H1 (cell line): ENCODE results near the gene TXNRD3. TPM values are rescaled to one million over a fixed set of nuclear protein-coding genes. Genes with fewer than 3 reads are reported as not detected.

Experiments
- CTCF ChIA-PET: fragments of 300-600 bp; sonication (Branson Sonifier 250); formaldehyde crosslinking; loops from one replicate; lab custom pipeline; 2021; ENCODE audit not compliant: partially characterized antibody; lab: Charles Lee
- POLR2A ChIA-PET: fragments of 300-600 bp; sonication (Branson Sonifier 250); formaldehyde crosslinking; loops from one replicate; lab custom pipeline; 2021; ENCODE audit warnings: inconsistent platforms; ENCODE audit not compliant: partially characterized antibody; lab: Charles Lee
- DNase-seq, 2 experiments: peaks; one replicate each; pipeline versions ENCODE4 v3.0.0 to v3.0.0-alpha.2; 2010 to 2022; ENCODE audit warnings: low spot score in 2 of 2, low read depth in 1 of 2, mixed read lengths in 1 of 2
- FAIRE-seq: peaks from 2 replicates; lab custom pipeline; 2011; peaks lifted over from hg19 to GRCh38; lab: Jason Lieb, UNC
- H2AFZ ChIP-seq: 2 replicates; pipeline ENCODE4 v1.8.1; 2012; ENCODE audit warnings: low read length, inconsistent platforms
- H2AK5ac ChIP-seq: 2 replicates; pipeline ENCODE4 v1.6.1; 2013; ENCODE audit warnings: low read depth, low read length
- H2BK120ac ChIP-seq: replicated peaks from 2 replicates; pipeline ENCODE3; 2013; ENCODE audit warnings: low read depth, low read length, inconsistent platforms
- H2BK12ac ChIP-seq: 2 replicates; pipeline ENCODE4 v1.6.1; 2013; ENCODE audit warnings: low read depth, low read length
- H2BK15ac ChIP-seq: 2 replicates; pipeline ENCODE4 v1.6.1; 2013; ENCODE audit warnings: low read length
- H2BK20ac ChIP-seq: 2 replicates; pipeline ENCODE4 v1.6.1; 2013; ENCODE audit warnings: low read length
- H2BK5ac ChIP-seq: 2 replicates; pipeline ENCODE4 v1.6.1; 2013; ENCODE audit warnings: low read depth, low read length
- H3K14ac ChIP-seq: 2 replicates; pipeline ENCODE4 v1.6.1; 2013; ENCODE audit warnings: inconsistent platforms; ENCODE audit not compliant: insufficient read length
- H3K18ac ChIP-seq: 2 replicates; pipeline ENCODE4 v1.6.1; 2013; ENCODE audit warnings: low read length; ENCODE audit errors: extremely low read depth
- H3K23ac ChIP-seq: 2 replicates; pipeline ENCODE4 v1.6.1; 2013; ENCODE audit warnings: inconsistent platforms; ENCODE audit not compliant: insufficient read length
- H3K23me2 ChIP-seq: 2 replicates; pipeline ENCODE4 v1.6.1; 2013; ENCODE audit warnings: low read depth, low read length
- H3K27ac ChIP-seq: 2 replicates; pipeline ENCODE4 v1.6.1; 2011; ENCODE audit warnings: low read depth, low read length, inconsistent platforms
- H3K27me3 ChIP-seq, 4 experiments: replicated peaks in 1 of 4; 1 replicate in 1 of 4; 2 replicates in 3 of 4; pipeline versions ENCODE4 v1.6.1 to v1.8.1; 2011 to 2013; ENCODE audit warnings: low read length in 3 of 4, mild to moderate bottlenecking in 3 of 4, inconsistent platforms in 2 of 4, mixed read lengths in 2 of 4, moderate library complexity in 1 of 4; ENCODE audit not compliant: control insufficient read depth in 3 of 4, insufficient read depth in 3 of 4; ENCODE audit errors: extremely low read depth in 1 of 4
- H3K36me3 ChIP-seq, 4 experiments: 2 replicates each; pipeline versions ENCODE4 v1.6.1 to v1.8.1; 2011 to 2013; ENCODE audit warnings: mild to moderate bottlenecking in 4 of 4, low read length in 3 of 4, moderate library complexity in 2 of 4, control low read depth in 1 of 4, inconsistent platforms in 1 of 4; ENCODE audit not compliant: insufficient read depth in 4 of 4, control insufficient read depth in 2 of 4
- H3K4ac ChIP-seq: replicated peaks from 2 replicates; pipeline ENCODE3; 2013; ENCODE audit warnings: low read length, low read depth, mixed read lengths, inconsistent platforms; ENCODE audit not compliant: insufficient read length
- H3K4me1 ChIP-seq, 4 experiments: replicated peaks in 1 of 4; 1 replicate in 1 of 4; 2 replicates in 3 of 4; pipeline versions ENCODE4 v1.6.1 to v1.8.1; 2011 to 2013; ENCODE audit warnings: low read length in 3 of 4, inconsistent platforms in 2 of 4, mixed read lengths in 1 of 4; ENCODE audit not compliant: insufficient read depth in 4 of 4, control insufficient read depth in 3 of 4
- H3K4me2 ChIP-seq, 2 experiments: 2 replicates each; pipeline versions ENCODE4 v1.6.1 to v1.8.1; 2011 to 2013; ENCODE audit warnings: low read depth in 2 of 2, low read length in 2 of 2, control low read depth in 1 of 2, inconsistent platforms in 1 of 2, mild to moderate bottlenecking in 1 of 2; ENCODE audit not compliant: insufficient read depth in 1 of 2
- H3K4me3 ChIP-seq, 4 experiments: fragments of 200-600, 300-600 bp in 1 of 4; sonication (generic), shearing (Covaris generic), sonication (Bioruptor Twin) in 1 of 4; 2 replicates each; pipeline versions ENCODE4 v1.5.1 to v1.8.1; 2011 to 2016; ENCODE audit warnings: low read length in 4 of 4, low read depth in 3 of 4, control low read depth in 2 of 4, inconsistent platforms in 2 of 4, mild to moderate bottlenecking in 2 of 4, mixed read lengths in 1 of 4, moderate library complexity in 1 of 4; ENCODE audit not compliant: insufficient read depth in 2 of 4; ENCODE audit errors: extremely low read depth in 1 of 4
- H3K56ac ChIP-seq: replicated peaks from 2 replicates; pipeline ENCODE3; 2013; ENCODE audit warnings: low read depth, mild to moderate bottlenecking, mixed read lengths, low read length, inconsistent platforms; ENCODE audit not compliant: insufficient read length
- H3K79me1 ChIP-seq: 2 replicates; pipeline ENCODE4 v1.6.1; 2013; ENCODE audit warnings: low read depth, low read length, control low read depth
- H3K79me2 ChIP-seq, 2 experiments: 2 replicates each; pipeline versions ENCODE4 v1.6.1 to v1.8.1; 2012 to 2013; ENCODE audit warnings: low read length in 2 of 2, mild to moderate bottlenecking in 2 of 2, inconsistent platforms in 1 of 2; ENCODE audit not compliant: insufficient read depth in 2 of 2, control insufficient read depth in 1 of 2
- H3K9ac ChIP-seq, 4 experiments: replicated peaks in 1 of 4; 1 replicate in 1 of 4; 2 replicates in 3 of 4; pipeline versions ENCODE4 v1.6.1 to v1.8.1; 2011 to 2013; ENCODE audit warnings: low read depth in 3 of 4, low read length in 3 of 4, control low read depth in 2 of 4, mild to moderate bottlenecking in 2 of 4, moderate library complexity in 2 of 4, inconsistent platforms in 1 of 4; ENCODE audit errors: extremely low read depth in 1 of 4
- H3K9me3 ChIP-seq, 2 experiments: 2 replicates each; pipeline versions ENCODE4 v1.6.1 to v1.8.1; 2012 to 2013; ENCODE audit warnings: mild to moderate bottlenecking in 2 of 2, moderate library complexity in 2 of 2, control low read depth in 1 of 2, inconsistent platforms in 1 of 2, low read depth in 1 of 2, low read length in 1 of 2, mixed read lengths in 1 of 2; ENCODE audit not compliant: insufficient read depth in 2 of 2
- H4K20me1 ChIP-seq, 2 experiments: replicated peaks in 1 of 2; 2 replicates each; pipeline versions ENCODE3 to v1.8.1; 2011 to 2013; ENCODE audit warnings: inconsistent platforms in 2 of 2, low read length in 2 of 2, mild to moderate bottlenecking in 1 of 2; ENCODE audit not compliant: insufficient read depth in 2 of 2, control insufficient read depth in 1 of 2
- H4K5ac ChIP-seq: 2 replicates; pipeline ENCODE4 v1.6.1; 2013; ENCODE audit warnings: low read length, low read depth, mixed read lengths, inconsistent platforms; ENCODE audit not compliant: insufficient read length
- H4K8ac ChIP-seq: 2 replicates; pipeline ENCODE4 v1.8.0; 2013; ENCODE audit warnings: mild to moderate bottlenecking, moderate library complexity, low read length, inconsistent platforms; ENCODE audit not compliant: insufficient read depth; ENCODE audit errors: extremely low read depth
- H4K91ac ChIP-seq: replicated peaks from 2 replicates; pipeline ENCODE3; 2013; ENCODE audit warnings: low read length, mixed read lengths, inconsistent platforms; ENCODE audit not compliant: insufficient read length
- ASH2L ChIP-seq: fragments of 200-600, 300-600 bp; sonication (generic); IDR thresholded peaks from one replicate; pipeline ENCODE4 v1.7.1; 2017; ENCODE audit warnings: low read length
- BCL11A ChIP-seq, 2 experiments: IDR thresholded peaks; one replicate each; pipeline ENCODE4 v1.6.1; 2011; ENCODE audit warnings: low read depth in 2 of 2, low read length in 2 of 2, mild to moderate bottlenecking in 2 of 2
- CBX8 ChIP-seq: fragments of 300-800, 300-1000 bp; sonication (generic); IDR thresholded peaks from 2 replicates; pipeline ENCODE4 v1.7.1; 2016; ENCODE audit warnings: low read depth, low read length, borderline replicate concordance
- GABPA ChIP-seq: IDR thresholded peaks from 2 replicates; pipeline ENCODE4 v1.6.1; 2011; ENCODE audit warnings: mild to moderate bottlenecking, low read length, moderate library complexity, borderline replicate concordance; ENCODE audit not compliant: insufficient read depth
- POU5F1 ChIP-seq: IDR thresholded peaks from 2 replicates; pipeline ENCODE4 v1.6.1; 2011; ENCODE audit warnings: low read depth, mild to moderate bottlenecking, low read length, moderate library complexity
- RXRA ChIP-seq: IDR thresholded peaks from 2 replicates; pipeline ENCODE4 v1.6.1; 2011; ENCODE audit warnings: low read depth, mild to moderate bottlenecking, low read length, moderate library complexity; ENCODE audit not compliant: insufficient read depth
- SIX5 ChIP-seq: IDR thresholded peaks from 2 replicates; pipeline ENCODE4 v1.6.1; 2011; ENCODE audit warnings: mild to moderate bottlenecking, low read depth, low read length
- SP1 ChIP-seq: IDR thresholded peaks from 2 replicates; pipeline ENCODE4 v1.6.1; 2011; ENCODE audit warnings: low read depth, low read length
- SP2 ChIP-seq: IDR thresholded peaks from 2 replicates; pipeline ENCODE4 v1.6.1; 2012; ENCODE audit warnings: mild to moderate bottlenecking, low read length, inconsistent platforms
- SRF ChIP-seq: IDR thresholded peaks from 2 replicates; pipeline ENCODE4 v1.6.1; 2011; ENCODE audit warnings: mild to moderate bottlenecking, low read depth, low read length, moderate library complexity
- USF2 ChIP-seq: IDR thresholded peaks from 2 replicates; pipeline ENCODE4 v1.6.1; 2011; ENCODE audit warnings: low read length, improper control_type of control experiment
- WGBS, 2 experiments: shearing (Covaris generic) in 1 of 2; methylation state at CpG; one replicate each; pipeline versions ENCODE4 v1.1.6 to v1.1.7; 2013 to 2015; ENCODE audit warnings: low lambda C conversion rate in 2 of 2, mixed read lengths in 2 of 2, inconsistent platforms in 1 of 2, low coverage in 1 of 2, missing lambda C conversion rate in 1 of 2; ENCODE audit not compliant: insufficient replicate concordance in 2 of 2, insufficient coverage in 1 of 2, insufficient read length in 1 of 2; ENCODE audit errors: extremely low coverage in 1 of 2, missing lambda C conversion rate in 1 of 2; 5-methylcytosine and 5-hydroxymethylcytosine counted together
- polyA plus RNA-seq, 7 experiments: library from polyadenylated mRNA; depleted of rRNA in 3 of 7; stranded (reverse) in 5 of 7; unstranded in 2 of 7; fragments of >200 nt in 5 of 7; fragments of 200-250 nt in 2 of 7; gene quantifications; 1 replicate in 5 of 7; 2 replicates in 1 of 7; 4 replicates in 1 of 7; pipeline versions ENCODE4 v1.2.1 to v1.2.3, GENCODE V29; 2011 to 2013; ENCODE audit warnings: missing spikeins in 2 of 7, mixed read lengths in 2 of 7
- total RNA-seq: library from RNA; stranded (reverse); fragmentation: NEBNext Ultra II Directional; extraction: Animal tissue kit (Norgen Biotek cat#: 25700); gene quantifications from 2 replicates; pipeline ENCODE4 v1.2.1, GENCODE V29; 2021
- TF ChIP-seq, protein P1 (sequence below): IDR thresholded peaks from 2 replicates; pipeline ENCODE4 v1.6.1; 2012; ENCODE audit warnings: inconsistent platforms

The TXNRD3 gene
- total and polyA plus RNA-seq, 2 of the 8 experiments (the other 6 are each of a cell fraction or from before 2014, with no cell fraction given) = 3.4 to 4.3 TPM

- Histone ChIP-seq H3K23me2 (no peaks in the 10 kb centered on the region), H3K9ac (no peak overlapping the region), H3K27ac (no peak overlapping the region), H3K4me3 (no peak overlapping the region), H3K23ac (no peak overlapping the region), H2AFZ (no peak overlapping the region), H4K91ac (no peak overlapping the region), H2BK12ac (no peak overlapping the region), H2BK20ac (no peak overlapping the region), H3K18ac (no peak overlapping the region), H3K4me2 (no peak overlapping the region), H2BK120ac (no peak overlapping the region), H3K9me3 (no peaks in the 10 kb centered on the region), H2BK15ac (0 out of 2 replicates have a peak overlapping the region, but pooled peaks have one; percentile 36), H4K20me1 (peaks cover 0 to 2% of the 10 kb centered on the region in 2 experiments), H3K79me2 (no peaks in the 10 kb centered on the region), H4K8ac (no peak overlapping the region), H3K14ac (no peak overlapping the region), H3K56ac (no peak overlapping the region), H3K36me3 (no peaks in the 10 kb centered on the region), H4K5ac (no peak overlapping the region), H2BK5ac (no peak overlapping the region), H3K79me1 (no peaks in the 10 kb centered on the region), H3K4ac (no peak overlapping the region), H2AK5ac (no peak overlapping the region), H3K27me3 (peaks cover 0 to 2% (median 0%) of the 10 kb centered on the region in 4 experiments; a peak in 2 of 7 replicates), H3K4me1 (no peaks in the 10 kb centered on the region; a peak in 2 of 7 replicates)
- DNase-seq = no peak
- POLR2A ChIA-PET = no interaction called here
- CTCF ChIA-PET = interaction anchor here (0.7 to 2.1 kb wide), 7 partner anchors 9 to 695 kb away, joined by 3 to 6 read pairs (median 3); no protein-coding TSS in a partner anchor
- WGBS, 2 experiments = 45% methylated on average over 5 of the region's 5 CpGs; no CpG with 5 or more reads in 1 of the 2 experiments
- FAIRE-seq = no peak
- TF ChIP-seq GABPA (peak; percentile 19; the same call in 1 of the 2 replicates), SP2 (no peak), RXRA (no peak), CBX8 (no peak), ASH2L (no peak), SRF (no peak), SIX5 (no peak), POU5F1 (no peak), SP1 (no peak), USF2 (no peak), BCL11A (IDR thresholded peaks at IDR 0.05; ENCODE audit: low read depth in 2 of 2, low read length in 2 of 2) (no peak)
- TF ChIP-seq, protein P1, sequence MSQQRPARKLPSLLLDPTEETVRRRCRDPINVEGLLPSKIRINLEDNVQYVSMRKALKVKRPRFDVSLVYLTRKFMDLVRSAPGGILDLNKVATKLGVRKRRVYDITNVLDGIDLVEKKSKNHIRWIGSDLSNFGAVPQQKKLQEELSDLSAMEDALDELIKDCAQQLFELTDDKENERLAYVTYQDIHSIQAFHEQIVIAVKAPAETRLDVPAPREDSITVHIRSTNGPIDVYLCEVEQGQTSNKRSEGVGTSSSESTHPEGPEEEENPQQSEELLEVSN = no peak
These were observed 9.8 kb upstream of the TXNRD3 start for GRCh38 chr3:126664591-126665214.
